Inferior parietal cortex (tissue), 1 donor: ENCODE results near the gene AP1B1.
"Not testable (repeated sequence)": the region's sequence is repeated elsewhere in the genome, so short reads cannot be mapped to it uniquely, and the experiment has no call there.

ENCODE experiments used
- DNase-seq: peaks from one replicate; pipeline ENCODE4 v3.0.0-alpha.2; 2016; ENCODE audit errors: extremely low spot score

Gene AP1B1

GRCh38 chr22:29387921-29388758 is at the start of gene AP1B1:
TSS of gene AP1B1 (minus strand) at chr22:29388570. CDS start at chr22:29367243, 21,327 bp downstream.
- DNase-seq, result peak; percentile 86

GRCh38 chr22:29435236-29436136 is 47.1 kb upstream of the AP1B1 start:
- DNase-seq, result no peak

GRCh38 chr22:29434288-29434687 is 45.9 kb upstream of the AP1B1 start:
- DNase-seq, result no peak

- DNase-seq, result no peak
Measured at GRCh38 chr22:29433856-29434255, 45.5 kb upstream of the AP1B1 start.

- DNase-seq, result no peak
Measured at GRCh38 chr22:29431986-29432385, 43.6 kb upstream of the AP1B1 start.

- no peak for DNase-seq
Measured at GRCh38 chr22:29427176-29427760, 38.9 kb upstream of the AP1B1 start.

GRCh38 chr22:29426476-29426875 is 38.1 kb upstream of the AP1B1 start:
- DNase-seq, result no peak

- DNase-seq, result not testable (repeated sequence)
Measured at GRCh38 chr22:29418704-29419103, 30.3 kb upstream of the AP1B1 start.

- not testable (repeated sequence) for DNase-seq
Measured at GRCh38 chr22:29414951-29415591, 26.7 kb upstream of the AP1B1 start.

GRCh38 chr22:29412772-29413171 is 24.4 kb upstream of the AP1B1 start:
- not testable (repeated sequence) for DNase-seq

- DNase-seq, result not testable (repeated sequence)
Measured at GRCh38 chr22:29411569-29412211, 23.3 kb upstream of the AP1B1 start.

- DNase-seq, result no peak
Measured at GRCh38 chr22:29408940-29409339, 20.6 kb upstream of the AP1B1 start.

- not testable (repeated sequence) for DNase-seq
Measured at GRCh38 chr22:29401538-29401937, 13.2 kb upstream of the AP1B1 start.

- no peak for DNase-seq
Measured at GRCh38 chr22:29400576-29400975, 12.2 kb upstream of the AP1B1 start.

GRCh38 chr22:29397791-29398190 is 9.4 kb upstream of the AP1B1 start:
- DNase-seq, result no peak

GRCh38 chr22:29396126-29396525 is 7.8 kb upstream of the AP1B1 start:
- DNase-seq, result no peak

GRCh38 chr22:29394931-29395581 is 6.7 kb upstream of the AP1B1 start:
- peak; percentile 82 for DNase-seq

- DNase-seq, result no peak
Measured at GRCh38 chr22:29393019-29393608, 4.7 kb upstream of the AP1B1 start.

- DNase-seq, result no peak
Measured at GRCh38 chr22:29391546-29391945, 3.2 kb upstream of the AP1B1 start.

GRCh38 chr22:29390270-29390669 is 1.9 kb upstream of the AP1B1 start:
- DNase-seq, result no peak
